ENCODE results near the gene NFIC.
"Not testable (repeated sequence)": the region's sequence is repeated elsewhere in the genome, so short reads cannot be mapped to it uniquely, and the experiment has no call there.

NFIC gene

DNA sequence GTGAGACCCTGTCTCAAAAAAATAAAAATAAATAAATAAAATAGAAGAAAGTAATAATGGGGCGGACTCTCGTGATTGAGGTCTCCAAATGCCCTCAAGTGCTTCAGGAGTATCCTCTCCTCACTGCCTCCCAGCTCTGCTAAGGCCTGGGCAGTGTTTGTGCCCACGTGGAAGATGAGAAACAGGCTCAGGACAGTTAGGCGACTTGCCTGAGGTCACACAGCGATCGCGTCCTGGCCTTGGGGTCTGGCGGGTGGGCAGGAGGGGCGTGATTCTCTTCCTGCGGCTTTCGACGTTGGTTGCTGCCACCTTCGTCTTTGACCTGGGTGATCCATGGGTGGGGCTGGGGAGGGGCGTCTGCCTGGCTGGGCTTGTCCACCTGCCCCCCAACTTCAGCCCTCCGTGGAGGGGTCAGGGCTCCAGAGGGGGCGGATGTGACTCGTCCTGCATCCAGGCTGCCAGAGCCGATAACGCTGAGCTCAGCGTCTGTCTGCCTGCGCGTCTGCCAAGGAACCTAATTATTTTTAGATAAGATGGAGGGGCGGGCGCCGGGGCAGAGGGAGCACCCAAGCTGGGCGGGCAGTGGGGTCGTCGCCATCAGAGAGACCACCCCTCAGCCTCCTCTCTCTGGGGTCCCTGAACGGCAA is 56.9 kb downstream of the NFIC start:
- DNase-seq (ENCODE audit: low read depth) = no peak

DNA sequence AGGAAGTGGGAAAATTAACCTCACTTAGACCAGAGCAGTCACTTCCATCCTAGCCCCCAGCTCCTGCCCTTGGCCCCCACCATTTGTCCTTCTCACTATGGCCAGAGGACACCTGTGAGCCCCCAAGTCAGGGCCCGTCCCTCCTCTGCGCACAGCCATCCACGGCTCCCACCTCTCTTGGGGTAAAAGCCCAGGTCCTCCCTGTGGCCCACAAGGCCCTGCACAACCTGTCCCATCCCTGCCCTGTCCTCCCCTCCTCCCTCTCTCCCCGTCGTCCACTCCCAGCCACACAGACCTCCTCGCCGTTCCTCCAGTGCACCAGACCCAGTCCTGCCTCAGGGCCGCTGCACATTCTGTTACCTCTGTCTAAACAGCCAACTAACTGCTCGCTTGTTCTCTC is 60.0 kb downstream of the NFIC start:
- DNase-seq (ENCODE audit: low read depth) = no peak

DNA sequence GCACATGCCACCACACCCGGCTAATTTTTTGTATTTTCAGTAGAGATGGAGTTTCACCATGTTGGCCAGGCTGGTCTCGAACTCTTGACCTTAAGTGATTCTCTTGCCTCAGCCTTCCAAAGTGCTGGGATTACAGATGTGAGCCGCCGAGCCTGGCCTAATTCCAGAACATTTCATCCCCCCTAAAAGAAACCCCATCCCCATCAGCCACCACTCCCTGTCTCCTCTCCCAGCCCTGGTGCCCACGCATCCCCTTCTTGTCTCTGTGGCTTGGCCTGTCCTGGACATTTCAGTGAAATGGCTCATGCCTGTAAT is 63.9 kb downstream of the NFIC start:
- DNase-seq (ENCODE audit: low read depth) = not testable (repeated sequence)

DNA sequence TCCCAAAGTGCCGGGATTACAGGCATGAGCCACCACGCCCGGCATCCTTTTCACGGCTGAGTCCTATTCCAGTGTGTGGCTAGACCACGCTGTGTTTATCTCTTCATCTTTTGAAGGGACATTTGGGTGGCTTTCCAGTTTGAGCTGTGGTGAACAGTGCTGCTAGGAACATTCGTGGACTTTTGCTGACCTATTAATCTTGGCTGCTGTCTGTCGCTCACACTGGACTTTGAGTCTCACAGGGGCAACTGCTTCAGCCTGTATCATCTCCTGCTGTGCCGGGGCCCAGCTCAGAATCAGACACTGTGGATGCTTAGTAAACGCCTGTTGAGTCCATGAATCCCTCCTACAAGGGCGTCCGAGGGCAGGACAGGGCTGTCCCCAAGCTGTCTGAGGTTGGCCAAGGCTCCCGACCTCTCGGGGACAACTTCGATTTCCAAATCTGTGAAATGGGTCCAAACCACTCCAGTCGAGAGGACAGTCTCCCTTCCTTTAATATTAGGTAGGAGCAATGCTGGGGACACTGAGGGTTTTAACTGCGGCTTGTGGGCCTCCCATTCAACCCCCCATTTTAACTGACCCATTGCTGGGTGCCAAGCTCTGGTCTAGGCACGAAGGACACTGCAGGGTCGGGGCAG is 65.5 kb downstream of the NFIC start:
- DNase-seq (ENCODE audit: low read depth) = no peak

DNA sequence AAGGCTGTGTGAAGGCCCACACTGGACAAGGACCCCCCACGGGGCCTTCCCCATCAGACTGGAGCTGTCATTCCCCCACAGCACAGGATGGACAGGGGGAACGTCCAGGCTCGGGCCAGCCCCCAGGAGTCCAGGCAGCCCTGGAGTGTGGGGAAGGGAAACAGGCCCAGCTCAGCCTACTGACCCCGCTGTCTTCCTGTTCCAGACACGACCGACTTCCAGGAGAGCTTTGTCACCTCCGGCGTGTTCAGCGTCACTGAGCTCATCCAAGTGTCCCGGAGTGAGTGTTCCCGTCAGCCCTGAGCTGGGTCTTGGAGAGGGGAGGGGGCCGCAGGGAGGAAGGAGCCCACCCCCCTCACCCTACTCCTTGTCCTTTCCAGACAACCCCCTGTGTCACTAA is 66.9 kb downstream of the NFIC start:
- no peak for DNase-seq (ENCODE audit: low read depth)

DNA sequence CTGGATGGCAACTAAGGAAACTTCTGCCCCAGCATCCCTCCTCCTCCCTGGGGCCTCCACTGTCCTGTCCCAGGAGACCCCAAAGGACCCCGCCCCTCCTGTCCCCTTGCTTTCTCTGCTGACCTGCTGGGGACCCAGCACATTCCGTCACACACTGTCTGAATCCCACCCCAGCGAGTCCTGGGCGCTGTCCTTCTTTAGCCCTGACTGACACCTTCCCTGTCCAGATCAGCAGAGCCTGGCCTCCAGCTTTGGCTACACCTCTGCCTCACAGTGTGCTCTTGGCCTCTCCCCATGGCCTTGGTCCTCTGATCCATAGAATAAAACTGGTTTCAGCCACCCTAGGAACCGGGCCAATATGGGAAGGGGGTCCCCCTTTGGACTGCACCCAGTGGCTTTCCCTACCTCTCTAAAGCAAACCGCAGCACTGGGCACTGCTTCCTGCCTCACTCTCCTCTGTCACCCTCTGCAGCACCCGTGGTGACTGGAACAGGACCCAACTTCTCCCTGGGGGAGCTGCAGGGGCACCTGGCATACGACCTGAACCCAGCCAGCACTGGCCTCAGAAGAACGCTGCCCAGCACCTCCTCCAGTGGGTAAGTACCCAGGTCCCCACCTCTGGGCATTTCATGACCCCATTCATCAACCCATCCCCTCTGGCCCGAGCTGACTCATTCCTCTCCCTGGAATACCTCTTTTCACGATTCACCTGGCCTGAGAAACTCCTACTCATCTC is 67.6 kb downstream of the NFIC start:
- no peak for DNase-seq (ENCODE audit: low read depth)

DNA sequence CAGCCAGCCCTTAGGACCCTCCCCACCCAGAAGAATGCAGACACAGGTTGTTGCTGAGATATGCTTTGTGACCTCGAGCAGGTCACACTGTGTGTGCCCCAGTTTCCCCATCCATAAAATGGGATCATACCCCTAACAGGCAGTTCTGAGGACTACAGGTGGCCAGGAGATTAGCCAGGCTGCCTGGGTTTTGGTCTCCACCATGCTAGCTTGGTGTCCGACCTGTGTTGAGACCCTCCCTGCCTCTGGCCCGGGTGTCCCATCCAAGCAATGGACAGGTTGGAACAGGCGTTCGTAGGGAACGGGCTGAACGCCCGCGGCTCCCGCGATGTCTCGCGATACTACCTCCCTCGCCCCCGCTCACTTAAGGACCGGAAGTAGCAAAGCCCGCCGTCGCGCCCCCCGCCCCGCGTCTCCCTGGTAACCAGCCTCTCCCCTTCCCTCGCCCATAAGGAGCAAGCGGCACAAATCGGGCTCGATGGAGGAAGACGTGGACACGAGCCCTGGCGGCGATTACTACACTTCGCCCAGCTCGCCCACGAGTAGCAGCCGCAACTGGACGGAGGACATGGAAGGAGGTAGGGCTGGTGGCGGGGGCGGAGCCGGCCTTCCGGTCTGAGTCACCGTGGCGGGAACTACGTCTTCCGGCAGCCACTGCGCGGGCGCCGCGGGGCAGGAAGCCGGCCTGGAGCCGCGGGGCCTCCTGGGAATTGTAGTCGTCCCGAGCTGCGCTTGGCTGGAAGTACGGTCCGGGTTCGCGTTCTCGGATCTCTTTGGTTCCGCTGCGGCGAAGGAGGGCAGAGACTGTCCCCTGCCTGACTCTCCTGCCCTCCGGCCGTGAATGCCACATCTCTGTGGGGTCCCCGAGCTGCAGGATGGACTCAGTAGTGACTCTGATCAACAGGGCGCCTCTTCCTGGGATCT is 68.5 kb downstream of the NFIC start:
- DNase-seq (ENCODE audit: low read depth) = peak; percentile 98

DNA sequence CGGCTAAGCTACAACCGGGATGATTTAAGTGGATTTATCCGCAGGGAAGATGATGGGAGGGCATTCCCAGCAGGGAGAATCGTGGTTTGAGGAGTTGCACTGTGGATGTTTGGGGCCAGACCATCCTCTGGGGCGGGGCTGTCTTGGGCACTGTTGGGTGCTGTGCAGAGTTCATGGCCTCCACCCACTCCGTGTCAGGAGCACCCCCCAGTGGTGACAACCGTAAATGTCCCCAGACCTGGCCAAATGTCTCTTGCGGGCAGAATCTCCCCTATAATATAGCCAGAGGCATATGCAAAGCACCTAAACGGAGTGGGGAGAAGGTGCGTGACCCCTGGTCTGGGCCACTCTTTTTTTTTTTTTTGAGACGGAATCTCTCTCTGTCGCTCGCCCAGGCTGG is 73.7 kb downstream of the NFIC start:
- peak; percentile 57 for DNase-seq (ENCODE audit: low read depth)

DNA sequence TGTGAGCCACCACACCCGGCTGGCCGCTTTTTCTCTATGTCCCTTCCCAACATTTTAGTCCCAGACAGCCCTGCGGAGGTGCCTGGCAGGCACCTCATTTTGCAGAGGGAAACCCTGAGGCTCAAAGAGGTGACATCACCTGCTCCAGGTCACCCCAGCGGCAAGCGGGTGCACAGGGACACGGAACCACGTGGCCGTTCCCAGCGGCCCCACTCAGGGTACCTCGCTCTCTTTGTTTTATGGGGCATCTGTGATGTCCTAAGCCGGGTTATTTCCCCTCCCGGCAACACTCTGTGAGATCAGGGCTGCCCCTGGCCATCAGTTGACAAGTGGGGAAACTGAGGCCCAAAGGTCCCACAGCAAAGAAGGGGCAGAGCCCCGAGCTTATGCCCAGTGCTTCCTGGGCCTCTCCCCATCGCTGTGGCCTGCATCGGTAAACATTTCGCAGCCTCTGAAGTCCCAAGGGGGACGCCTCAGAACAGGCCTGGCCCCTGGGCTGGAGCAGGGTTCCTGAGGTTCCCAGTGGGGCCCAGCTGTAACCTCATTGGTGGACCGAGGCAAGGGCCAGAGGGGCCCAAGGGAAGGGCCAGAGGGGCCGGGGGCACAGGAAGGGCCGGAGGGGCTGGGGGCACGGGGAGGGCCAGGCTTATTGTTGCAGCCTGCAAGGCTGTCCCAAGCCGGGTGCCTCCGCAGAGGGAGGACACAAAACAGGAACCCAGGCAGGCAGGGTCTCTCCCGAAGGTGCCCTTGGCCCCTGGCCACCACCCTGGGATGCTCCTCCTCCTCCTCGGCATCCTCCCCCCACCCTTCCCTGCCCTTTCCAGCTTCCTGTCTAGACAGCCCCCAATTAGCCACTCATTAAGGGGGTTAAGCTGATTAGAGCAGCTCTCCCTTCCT is 75.0 kb downstream of the NFIC start:
- DNase-seq (ENCODE audit: low read depth) = no peak

DNA sequence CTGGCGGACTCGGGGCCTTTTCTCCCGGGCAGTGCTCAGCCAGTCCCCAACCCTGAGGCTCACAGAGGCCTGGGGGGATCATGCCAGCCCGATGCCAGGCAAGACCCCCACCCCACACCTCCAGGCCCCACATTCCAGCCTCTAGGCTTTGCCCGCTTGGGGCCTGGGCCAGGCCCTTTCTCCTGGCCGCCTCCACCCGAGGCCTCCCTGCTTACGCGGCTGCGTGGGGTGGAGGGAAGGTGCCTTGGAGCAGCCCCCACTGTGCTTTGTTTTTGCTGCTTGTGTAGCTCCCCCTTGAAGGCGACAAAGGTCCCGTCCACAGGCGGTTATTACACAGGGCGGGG is 75.6 kb downstream of the NFIC start:
- no peak for DNase-seq (ENCODE audit: low read depth)

DNA sequence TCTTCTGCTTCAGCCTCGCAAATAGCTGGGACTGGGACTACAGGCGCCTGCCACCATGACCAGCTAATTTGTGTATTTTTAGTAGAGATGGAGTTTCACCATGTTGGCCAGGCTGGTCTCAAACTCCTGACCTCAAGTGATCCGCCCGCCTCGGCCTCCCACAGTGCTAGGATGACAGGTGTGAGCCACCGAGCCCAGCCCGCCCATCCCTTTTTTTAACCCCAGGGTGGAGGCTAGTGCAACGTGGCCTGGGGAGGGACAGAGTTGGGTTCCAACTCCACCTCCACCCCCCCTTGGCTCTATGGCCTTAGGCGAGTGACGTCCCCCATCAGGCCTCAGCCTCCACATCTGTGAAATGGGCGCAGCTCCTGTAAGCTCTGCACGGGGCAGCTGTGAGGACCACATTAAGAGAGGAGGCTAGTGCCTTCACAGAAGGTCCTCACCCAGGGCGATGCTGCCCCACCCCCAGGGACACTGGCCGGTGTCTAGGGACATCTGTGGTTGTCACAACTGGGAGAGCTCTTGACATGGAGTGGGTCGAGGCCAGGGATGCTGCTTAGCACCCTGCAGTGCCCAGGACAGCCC is 76.2 kb downstream of the NFIC start:
- no peak for DNase-seq (ENCODE audit: low read depth)

DNA sequence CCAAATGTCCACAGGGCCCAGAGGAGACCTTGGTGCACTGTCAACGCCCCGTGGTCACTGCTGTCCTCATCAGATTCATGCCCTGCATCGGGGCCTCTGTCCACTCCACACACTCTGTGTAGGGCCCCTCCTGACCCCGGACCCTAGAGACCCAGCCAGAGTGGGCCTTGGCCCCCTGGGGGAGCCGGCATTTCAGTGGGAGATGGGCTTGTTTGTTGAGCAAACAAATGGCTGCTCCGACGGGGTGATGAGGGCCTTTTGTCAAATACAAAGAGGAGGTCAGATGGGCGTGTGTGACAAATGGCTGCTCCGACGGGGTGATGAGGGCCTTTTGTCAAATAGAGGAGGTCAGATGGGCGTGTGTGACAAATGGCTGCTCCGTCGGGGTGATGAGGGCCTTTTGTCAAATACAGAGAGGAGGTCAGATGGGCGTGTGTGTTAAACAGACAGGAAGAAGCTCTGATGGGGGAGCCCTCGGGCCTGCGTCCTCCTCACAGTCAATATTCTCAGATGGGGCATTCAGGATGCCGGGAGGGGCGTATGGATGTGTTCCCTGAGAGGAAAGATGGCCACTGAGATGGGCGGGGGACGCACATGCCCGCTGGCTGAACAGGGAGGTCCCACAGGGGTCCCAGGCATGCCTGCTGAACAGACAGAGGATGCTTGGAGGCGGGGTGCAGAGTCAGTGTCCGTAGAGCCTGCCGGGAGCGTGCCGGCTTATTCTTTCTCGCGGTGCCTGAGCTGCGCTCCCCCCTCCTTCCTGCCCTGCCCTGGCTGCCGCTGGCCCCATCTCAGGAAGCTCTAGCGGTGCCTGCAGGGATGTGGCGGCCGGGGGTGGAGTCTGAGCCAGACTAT is 77.7 kb downstream of the NFIC start:
- no peak for DNase-seq (ENCODE audit: low read depth)

DNA sequence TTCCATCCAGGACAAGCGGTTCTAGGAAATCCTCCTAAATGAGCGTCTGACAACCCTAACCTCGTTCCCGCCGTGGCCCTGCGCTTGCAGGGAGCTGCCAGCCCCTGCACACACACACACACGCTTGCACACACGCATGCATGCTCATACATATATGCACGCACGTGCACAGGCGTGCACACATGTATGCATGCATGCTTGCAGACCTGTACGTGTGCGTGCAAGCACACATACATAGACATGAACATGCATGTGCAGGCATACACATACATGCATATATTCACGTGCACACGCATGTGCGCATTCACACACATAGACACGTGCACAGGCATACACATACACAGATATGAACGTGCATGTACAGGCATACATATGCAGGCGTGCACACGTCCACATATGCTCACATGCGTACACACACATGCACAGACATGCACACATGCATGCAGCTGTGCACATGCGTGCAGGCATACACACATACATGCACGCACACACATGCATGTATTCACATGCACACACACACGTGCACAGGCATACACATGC is 78.4 kb downstream of the NFIC start:
- no peak for DNase-seq (ENCODE audit: low read depth)

DNA sequence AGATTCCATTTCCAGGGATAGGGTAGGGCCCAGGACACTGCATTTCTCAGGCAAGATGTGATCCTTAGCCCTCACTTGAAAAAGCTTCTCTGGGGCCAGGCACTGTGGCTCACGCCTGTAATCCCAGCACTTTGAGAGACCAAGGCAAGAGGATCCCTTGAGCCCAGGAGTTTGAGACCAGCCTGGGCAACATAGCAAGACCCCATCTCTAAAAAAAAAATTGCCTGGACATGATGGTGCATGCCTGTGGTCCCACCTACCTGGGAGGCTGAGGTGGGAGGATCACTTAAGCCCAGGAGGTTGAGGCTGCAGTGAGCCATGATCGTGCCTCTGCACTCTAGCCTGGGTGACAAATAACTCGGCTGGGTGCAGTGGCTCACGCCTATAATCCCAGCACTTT is 80.3 kb downstream of the NFIC start:
- DNase-seq (ENCODE audit: low read depth) = not testable (repeated sequence)

DNA sequence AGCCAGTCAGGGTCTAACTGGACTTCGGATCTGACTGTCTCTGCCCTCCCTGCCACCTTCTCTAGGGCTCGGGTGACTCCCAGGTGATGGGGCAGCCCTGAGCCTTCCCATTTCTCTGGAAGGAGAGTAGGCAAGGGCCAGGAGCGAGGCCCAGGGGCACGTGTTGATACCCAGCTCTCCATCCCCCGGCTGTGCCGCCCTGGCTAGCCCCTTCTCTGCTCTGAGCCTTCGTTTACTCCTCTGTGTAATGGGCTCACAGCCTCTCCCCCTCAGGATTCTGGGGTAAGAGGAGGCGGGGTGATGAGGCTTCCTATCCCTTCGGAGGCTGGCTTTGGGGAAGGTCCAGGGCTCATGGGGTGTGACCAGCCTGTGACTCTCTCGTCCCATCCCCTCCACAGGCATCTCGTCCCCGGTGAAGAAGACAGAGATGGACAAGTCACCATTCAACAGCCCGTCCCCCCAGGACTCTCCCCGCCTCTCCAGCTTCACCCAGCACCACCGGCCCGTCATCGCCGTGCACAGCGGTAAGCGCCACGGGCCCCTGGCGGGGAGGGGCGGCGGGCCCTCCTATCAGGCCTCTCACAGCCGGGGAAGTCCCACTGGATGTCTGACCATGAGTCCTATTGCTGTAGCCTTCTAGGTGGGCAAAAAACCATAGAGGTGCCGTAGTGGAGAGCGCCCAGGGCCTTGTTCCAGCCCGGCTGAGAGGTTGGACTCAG is 82.4 kb downstream of the NFIC start:
- no peak for DNase-seq (ENCODE audit: low read depth)

DNA sequence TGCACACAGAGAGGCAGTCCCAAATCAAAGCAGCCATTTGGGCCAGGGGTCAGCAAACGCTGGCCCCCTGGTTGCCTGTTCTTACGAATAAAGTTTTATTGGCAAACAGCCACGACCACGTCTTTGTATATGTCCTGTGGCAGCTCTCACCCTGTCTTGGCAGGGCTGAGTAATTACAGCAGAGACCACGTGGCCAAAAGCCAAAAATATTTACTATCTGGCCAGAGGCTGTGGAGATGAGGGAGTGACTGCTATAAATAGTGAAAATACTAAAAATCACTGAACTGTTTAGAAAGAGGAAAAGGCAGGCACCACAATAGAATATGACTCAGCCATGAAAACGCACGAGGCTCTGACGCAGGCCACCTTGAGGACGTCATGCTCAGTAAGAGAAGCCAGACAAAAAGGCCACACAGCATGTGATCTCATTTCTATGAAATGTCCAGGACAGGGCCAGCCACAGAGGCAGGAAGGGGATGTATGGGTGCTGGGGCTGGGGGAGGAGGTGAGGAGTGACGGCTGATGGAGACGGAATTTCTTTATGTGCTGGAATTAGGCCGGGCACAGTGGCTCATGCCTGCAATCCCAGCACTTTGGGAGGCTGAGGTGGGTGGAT is 84.5 kb downstream of the NFIC start:
- DNase-seq (ENCODE audit: low read depth) = peak; percentile 100

DNA sequence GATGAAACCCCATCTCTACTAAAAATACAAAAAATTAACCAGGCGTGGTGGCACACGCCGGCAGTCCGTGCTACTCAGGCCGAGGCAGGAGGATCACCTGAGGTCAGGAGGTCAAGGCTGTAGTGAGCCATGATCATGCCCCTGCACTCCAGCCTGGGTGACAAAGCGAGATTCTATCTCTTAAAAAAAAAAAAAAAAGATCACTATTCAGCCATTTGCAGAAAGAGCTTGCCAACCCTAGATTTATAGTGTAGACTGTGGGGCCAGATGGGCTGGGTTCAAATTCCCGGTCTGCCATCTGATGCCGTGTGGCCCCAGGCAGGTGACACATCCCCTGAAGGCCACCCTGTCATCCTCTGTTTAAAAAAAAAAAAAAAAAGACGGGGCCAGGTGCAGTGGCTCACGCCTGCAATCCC is 85.1 kb downstream of the NFIC start:
- DNase-seq (ENCODE audit: low read depth) = peak; percentile 38

DNA sequence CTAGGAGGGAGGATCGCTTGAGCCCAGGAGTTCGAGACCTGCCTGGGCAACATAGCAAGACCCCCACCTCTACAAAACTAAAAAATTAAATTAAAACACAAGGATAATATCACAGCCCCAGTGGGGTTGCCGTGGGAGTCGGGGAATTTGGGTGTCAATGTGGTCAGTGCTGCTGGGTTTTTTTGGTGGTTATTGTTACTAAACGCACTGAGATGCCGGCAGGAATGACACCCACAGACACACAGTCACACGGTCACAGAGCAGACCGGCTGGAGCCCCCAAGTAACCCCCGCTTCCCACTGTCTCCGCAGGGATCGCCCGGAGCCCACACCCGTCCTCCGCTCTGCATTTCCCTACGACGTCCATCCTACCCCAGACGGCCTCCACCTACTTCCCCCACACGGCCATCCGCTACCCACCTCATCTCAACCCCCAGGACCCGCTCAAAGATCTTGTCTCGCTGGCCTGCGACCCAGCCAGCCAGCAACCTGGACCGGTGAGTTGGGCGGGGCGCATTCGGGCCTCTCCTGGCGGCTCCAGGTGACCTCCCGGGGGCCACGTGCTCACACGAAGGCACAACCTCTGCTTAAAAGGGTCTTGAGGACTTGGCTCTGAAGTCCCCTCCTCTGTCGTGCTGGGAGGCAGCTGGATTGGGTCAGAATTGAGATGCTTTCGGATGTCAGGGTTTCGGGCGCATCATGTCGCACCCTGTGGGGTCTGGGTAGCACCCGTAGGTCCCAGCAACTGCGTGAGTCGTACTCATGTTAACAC is 86.0 kb downstream of the NFIC start:
- DNase-seq (ENCODE audit: low read depth) = no peak

All from ELR (cell line).